ENCODE measurements around the gene ARHGAP28. TPM values are rescaled to one million over a fixed set of nuclear protein-coding genes. Genes with fewer than 3 reads are reported as not detected.
"Not testable (repeated sequence)": the region's sequence is repeated elsewhere in the genome, so short reads cannot be mapped to it uniquely, and the experiment has no call there.

Gene ARHGAP28
- total RNA-seq, 6 donors from 2014 or later, result 4.1 to 18.9 (median 11.3) TPM

GRCh38 chr18:6820314-6820713 lies 90.8 kb downstream of the ARHGAP28 start:
- no peak overlapping the region for H3K27ac ChIP-seq
- H3K4me3 ChIP-seq, result no peak overlapping the region
- no peaks in the 10 kb centered on the region for H3K36me3 ChIP-seq
- no peaks in the 10 kb centered on the region for H3K9me3 ChIP-seq
- no peaks in the 10 kb centered on the region for H3K4me1 ChIP-seq
- H3K27me3 ChIP-seq, result no peaks in the 10 kb centered on the region
- DNase-seq (no peak), ATAC-seq (ENCODE audit: low FRiP score in 2 of 2) (no peak)
- TF ChIP-seq POLR2A (IDR thresholded peaks at IDR 0.05) (no peak), POLR2AphosphoS5 (IDR thresholded peaks at IDR 0.05) (no peak), EP300 (IDR thresholded peaks at IDR 0.05) (no peak), CTCF (IDR thresholded peaks at IDR 0.05) (no peak)

DNA sequence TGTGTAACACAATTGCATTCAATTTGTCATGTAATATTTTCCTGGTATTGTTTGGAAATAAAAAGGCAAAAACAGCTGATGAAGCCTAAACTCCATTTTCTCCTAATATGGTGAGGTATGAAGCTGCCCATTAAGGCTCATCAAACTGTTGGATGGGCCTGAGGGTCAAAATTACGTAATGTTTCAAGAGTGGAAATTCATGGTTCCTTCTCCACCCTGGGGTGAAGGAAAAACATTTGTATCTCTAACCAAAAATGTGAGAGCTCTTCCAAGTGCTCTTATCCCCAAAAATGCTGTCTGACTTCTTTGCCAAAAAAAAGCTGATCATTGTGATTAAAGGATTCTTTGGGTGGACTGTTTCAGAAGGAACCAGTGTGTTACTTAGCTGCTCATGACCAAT lies 91.8 kb downstream of the ARHGAP28 start:
- TF ChIP-seq EP300 (IDR thresholded peaks at IDR 0.05) (no peak), POLR2AphosphoS5 (IDR thresholded peaks at IDR 0.05) (no peak), CTCF (IDR thresholded peaks at IDR 0.05) (no peak), POLR2A (IDR thresholded peaks at IDR 0.05) (no peak)
- Histone ChIP-seq H3K27me3 (no peaks in the 10 kb centered on the region), H3K36me3 (no peaks in the 10 kb centered on the region), H3K27ac (no peak overlapping the region), H3K4me1 (no peaks in the 10 kb centered on the region), H3K4me3 (no peak overlapping the region), H3K9me3 (no peaks in the 10 kb centered on the region)
- DNase-seq, result no peak
- ATAC-seq (ENCODE audit: low FRiP score in 2 of 2), result peak in 1 of 2 donors; percentile 80
- 69 to 88% methylated on average over 1 of the region's 1 CpG for WGBS, 2 donors

GRCh38 chr18:6827161-6827560 lies 97.6 kb downstream of the ARHGAP28 start:
- H3K9me3 ChIP-seq; H3K4me1 ChIP-seq; H3K27me3 ChIP-seq; H3K27ac ChIP-seq; ATAC-seq (ENCODE audit: low FRiP score in 2 of 2); H3K4me3 ChIP-seq; H3K36me3 ChIP-seq: not testable (repeated sequence)
- WGBS, 2 donors, result 80 to 98% methylated on average over 2 to 10 of the region's 29 CpGs
- DNase-seq, result peak in 1 of 2 donors; percentile 21

DNA sequence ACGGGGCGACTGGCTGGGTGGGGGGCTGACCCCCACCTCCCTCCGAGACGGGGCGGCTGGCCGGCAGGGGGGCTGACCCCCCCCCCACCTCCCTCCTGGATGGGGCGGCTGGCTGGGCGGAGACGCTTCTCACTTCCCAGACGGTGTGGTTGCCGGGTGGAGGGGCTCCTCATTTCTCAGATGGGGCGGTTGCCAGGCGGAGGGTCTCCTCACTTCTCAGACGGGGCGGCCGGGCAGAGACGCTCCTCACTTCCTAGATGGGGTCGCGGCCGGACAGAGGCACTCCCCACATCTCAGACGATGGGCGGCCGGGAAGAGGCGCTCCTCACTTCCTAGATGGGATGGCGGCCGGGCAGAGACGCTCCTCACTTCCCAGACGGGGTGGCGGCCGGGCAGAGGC lies 98.0 kb downstream of the ARHGAP28 start:
- not testable (repeated sequence) for H3K4me1 ChIP-seq; H3K27ac ChIP-seq; H3K4me3 ChIP-seq; H3K9me3 ChIP-seq; H3K27me3 ChIP-seq; H3K36me3 ChIP-seq; ATAC-seq (ENCODE audit: low FRiP score in 2 of 2)
- 97 to 99% methylated on average over 12 to 14 of the region's 30 CpGs for WGBS, 2 donors
- DNase-seq, result peak in 1 of 2 donors; percentile 25

- Histone ChIP-seq H3K36me3 (peaks cover 0 to 2% (median 0%) of the 10 kb centered on the region in 4 donors), H3K4me1 (peaks cover 0 to 13% (median 4%) of the 10 kb centered on the region in 4 donors), H3K9me3 (no peaks in the 10 kb centered on the region), H3K27me3 (no peaks in the 10 kb centered on the region), H3K4me3 (no peak overlapping the region), H3K27ac (no peak overlapping the region)
- TF ChIP-seq CTCF (IDR thresholded peaks at IDR 0.05) (no peak), EP300 (IDR thresholded peaks at IDR 0.05) (no peak), POLR2A (IDR thresholded peaks at IDR 0.05) (no peak), POLR2AphosphoS5 (IDR thresholded peaks at IDR 0.05) (no peak)
- WGBS, 2 donors, result 89 to 95% methylated on average over 1 of the region's 1 CpG
- DNase-seq (no peak), ATAC-seq (ENCODE audit: low FRiP score in 2 of 2) (no peak)
Measured at GRCh38 chr18:6830916-6831315, 101.4 kb downstream of the ARHGAP28 start.

DNA sequence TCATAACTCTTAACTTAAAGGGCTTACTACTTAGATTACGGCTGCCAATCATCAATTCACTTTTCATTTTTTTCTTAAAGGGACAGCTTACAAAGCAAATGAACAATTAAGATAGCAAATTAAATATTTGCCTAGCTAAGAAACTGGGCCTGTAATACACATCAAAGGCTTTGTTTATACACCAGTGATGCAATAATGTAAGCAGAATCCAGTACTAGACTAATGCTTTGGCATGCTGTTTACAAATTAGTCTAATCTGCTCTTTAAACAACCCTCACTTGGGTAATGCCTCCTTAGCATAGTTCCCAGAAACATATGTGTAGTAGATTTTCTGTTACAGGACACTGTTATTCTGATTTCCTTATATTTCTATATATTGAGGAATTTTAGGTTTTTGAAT lies 105.8 kb downstream of the ARHGAP28 start:
- H3K4me3 ChIP-seq, result no peak overlapping the region
- peaks cover 0 to 2% (median 0%) of the 10 kb centered on the region in 4 donors for H3K36me3 ChIP-seq
- no peaks in the 10 kb centered on the region for H3K27me3 ChIP-seq
- no peak for DNase-seq
- H3K4me1 ChIP-seq, result peaks cover 0 to 13% (median 4%) of the 10 kb centered on the region in 4 donors
- H3K9me3 ChIP-seq, result no peaks in the 10 kb centered on the region
- WGBS, 2 donors, result 29 to 39% methylated on average over 1 of the region's 1 CpG
- no peak for TF ChIP-seq CTCF (IDR thresholded peaks at IDR 0.05)
- no peak for TF ChIP-seq POLR2AphosphoS5 (IDR thresholded peaks at IDR 0.05)
- no peak for TF ChIP-seq EP300 (IDR thresholded peaks at IDR 0.05)
- TF ChIP-seq POLR2A (IDR thresholded peaks at IDR 0.05), result no peak
- H3K27ac ChIP-seq, result no peak overlapping the region
- no peak for ATAC-seq (ENCODE audit: low FRiP score in 2 of 2)

Data from upper lobe of left lung (tissue), 6 donors.